ENCODE measurements around the gene IMMP1L. TPM values are rescaled to one million over a fixed set of nuclear protein-coding genes. Genes with fewer than 3 reads are reported as not detected.

The IMMP1L gene
- total RNA-seq, 1 donor from 2014 or later: 37.4 TPM

DNA sequence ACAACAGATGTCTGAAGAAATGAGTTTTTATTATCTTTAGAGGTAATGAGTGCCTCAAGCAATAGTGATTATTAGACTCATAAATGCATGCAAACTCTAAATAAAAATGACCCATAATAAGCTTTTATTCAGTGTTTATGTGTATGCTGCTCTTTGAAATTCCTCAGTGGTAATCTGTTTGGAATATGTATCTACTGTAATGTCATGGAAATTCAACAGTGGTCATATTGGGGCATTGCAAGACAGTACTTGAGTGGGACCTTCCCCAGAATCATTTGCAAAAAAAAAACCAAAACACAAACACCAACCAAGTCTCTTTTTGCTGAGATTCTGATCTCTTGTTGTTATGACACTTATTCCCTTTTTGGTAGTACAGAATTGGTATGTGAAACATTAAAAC is 104.8 kb downstream of the IMMP1L start:
- peaks cover 16% of the 10 kb centered on the region for H3K36me3 Mint-ChIP-seq

DNA sequence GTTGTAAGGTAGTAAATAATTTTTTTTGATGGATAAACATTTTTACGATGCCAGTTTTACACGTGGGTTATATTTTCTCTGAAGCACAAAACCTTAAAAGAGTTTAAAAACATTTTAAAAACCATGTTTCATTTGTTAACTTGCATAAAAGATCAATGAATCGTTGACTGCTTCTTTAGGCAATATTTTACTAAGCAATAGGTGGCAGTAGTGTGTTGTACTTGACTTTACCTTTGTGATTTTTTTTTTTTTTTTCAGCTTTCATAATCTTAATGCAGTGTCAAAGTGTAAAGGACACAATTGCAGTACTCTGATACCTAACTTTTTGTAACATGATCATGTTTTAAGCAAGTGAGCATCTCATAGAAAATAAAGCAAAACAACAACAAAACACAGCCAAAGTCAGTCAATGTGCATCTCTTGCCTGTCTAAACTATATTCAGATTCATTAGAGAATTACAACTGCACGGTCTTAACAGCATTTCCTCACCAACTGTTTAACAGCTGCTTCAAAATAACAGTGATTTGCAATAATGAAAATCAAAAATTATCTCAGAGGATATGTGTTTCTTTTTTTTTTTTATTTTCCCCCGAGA is 112.1 kb downstream of the IMMP1L start:
- no peaks in the 10 kb centered on the region for H3K27me3 Mint-ChIP-seq (ENCODE audit: low read depth)
- DNase-seq (ENCODE audit: low spot score in 2 of 2, unreplicated experiment in 2 of 2): no peak
- H3K9me3 Mint-ChIP-seq: peaks cover 20% of the 10 kb centered on the region
- H3K27ac Mint-ChIP-seq: no peak overlapping the region
- TF ChIP-seq, protein P1, sequence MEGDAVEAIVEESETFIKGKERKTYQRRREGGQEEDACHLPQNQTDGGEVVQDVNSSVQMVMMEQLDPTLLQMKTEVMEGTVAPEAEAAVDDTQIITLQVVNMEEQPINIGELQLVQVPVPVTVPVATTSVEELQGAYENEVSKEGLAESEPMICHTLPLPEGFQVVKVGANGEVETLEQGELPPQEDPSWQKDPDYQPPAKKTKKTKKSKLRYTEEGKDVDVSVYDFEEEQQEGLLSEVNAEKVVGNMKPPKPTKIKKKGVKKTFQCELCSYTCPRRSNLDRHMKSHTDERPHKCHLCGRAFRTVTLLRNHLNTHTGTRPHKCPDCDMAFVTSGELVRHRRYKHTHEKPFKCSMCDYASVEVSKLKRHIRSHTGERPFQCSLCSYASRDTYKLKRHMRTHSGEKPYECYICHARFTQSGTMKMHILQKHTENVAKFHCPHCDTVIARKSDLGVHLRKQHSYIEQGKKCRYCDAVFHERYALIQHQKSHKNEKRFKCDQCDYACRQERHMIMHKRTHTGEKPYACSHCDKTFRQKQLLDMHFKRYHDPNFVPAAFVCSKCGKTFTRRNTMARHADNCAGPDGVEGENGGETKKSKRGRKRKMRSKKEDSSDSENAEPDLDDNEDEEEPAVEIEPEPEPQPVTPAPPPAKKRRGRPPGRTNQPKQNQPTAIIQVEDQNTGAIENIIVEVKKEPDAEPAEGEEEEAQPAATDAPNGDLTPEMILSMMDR (IDR thresholded peaks at IDR 0.05; ENCODE audit: unreplicated experiment): peak; percentile 59
- H3K4me1 Mint-ChIP-seq: no peaks in the 10 kb centered on the region
- H3K4me3 Mint-ChIP-seq: no peak overlapping the region
- peaks cover 20% of the 10 kb centered on the region for H3K36me3 Mint-ChIP-seq

More for the DNA sequence above, 104.8 kb downstream of the IMMP1L start:
- no peak for DNase-seq (ENCODE audit: low spot score in 2 of 2, unreplicated experiment in 2 of 2)
- TF ChIP-seq, protein P1 (IDR thresholded peaks at IDR 0.05; ENCODE audit: unreplicated experiment): no peak
- Mint-ChIP-seq H3K9me3 (peaks cover 11% of the 10 kb centered on the region), H3K4me3 (no peak overlapping the region), H3K27ac (no peak overlapping the region), H3K4me1 (no peaks in the 10 kb centered on the region), H3K27me3 (ENCODE audit: low read depth) (no peaks in the 10 kb centered on the region)

DNA sequence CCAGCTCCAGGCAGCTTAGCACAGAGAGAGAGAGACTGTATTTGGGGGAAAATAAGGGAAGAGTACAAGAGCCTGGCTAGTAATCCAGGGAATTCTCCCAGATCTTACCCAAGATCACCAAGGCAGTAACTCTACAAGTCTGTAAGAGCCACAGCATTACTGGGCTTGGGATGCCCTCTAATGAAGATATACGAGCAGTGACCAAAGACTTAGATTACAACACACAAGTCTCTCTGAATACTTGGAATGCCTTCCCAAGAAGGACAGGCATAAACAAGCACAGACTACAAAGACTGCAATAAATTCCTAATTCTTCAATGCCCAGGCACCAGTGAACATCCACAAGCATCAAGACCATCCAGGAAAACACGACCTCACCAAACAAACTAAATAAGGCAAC is 122.0 kb downstream of the IMMP1L start:
- H3K4me1 Mint-ChIP-seq: peaks cover 9% of the 10 kb centered on the region

DNA sequence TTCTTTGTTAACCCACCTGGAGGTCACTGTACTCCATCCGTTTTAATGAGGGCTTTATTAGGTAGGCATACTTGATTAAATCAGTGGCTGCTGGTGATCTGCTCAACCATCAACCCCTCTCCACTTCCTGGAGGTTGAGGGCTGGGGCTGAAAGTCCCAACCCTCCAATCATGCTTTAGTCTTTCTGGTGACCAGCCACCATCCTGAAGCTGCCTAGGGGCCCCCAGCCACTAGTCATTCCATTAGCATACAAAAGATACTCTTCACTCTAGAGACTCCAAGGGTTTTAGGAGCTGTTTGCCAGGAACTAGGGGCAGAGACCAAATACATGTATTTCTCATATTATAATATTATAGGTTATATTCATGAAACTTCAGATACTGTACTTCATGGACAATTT is 126.3 kb downstream of the IMMP1L start:
- no peak overlapping the region for H3K4me3 Mint-ChIP-seq
- no peaks in the 10 kb centered on the region for H3K27me3 Mint-ChIP-seq (ENCODE audit: low read depth)
- no peak overlapping the region for H3K27ac Mint-ChIP-seq
- TF ChIP-seq, protein P1 (IDR thresholded peaks at IDR 0.05; ENCODE audit: unreplicated experiment): no peak
- H3K9me3 Mint-ChIP-seq: peaks cover 8% of the 10 kb centered on the region
- no peak for DNase-seq (ENCODE audit: low spot score in 2 of 2, unreplicated experiment in 2 of 2)
- H3K4me1 Mint-ChIP-seq: peaks cover 9% of the 10 kb centered on the region
- H3K36me3 Mint-ChIP-seq: peaks cover 17% of the 10 kb centered on the region

More for the DNA sequence above, 122.0 kb downstream of the IMMP1L start:
- Mint-ChIP-seq H3K36me3 (peaks cover 39% of the 10 kb centered on the region), H3K27ac (peak overlapping the region; percentile 87), H3K9me3 (peaks cover 43% of the 10 kb centered on the region), H3K27me3 (ENCODE audit: low read depth) (no peaks in the 10 kb centered on the region), H3K4me3 (no peak overlapping the region)
- TF ChIP-seq, protein P1 (IDR thresholded peaks at IDR 0.05; ENCODE audit: unreplicated experiment): no peak
- DNase-seq (ENCODE audit: low spot score in 2 of 2, unreplicated experiment in 2 of 2): no peak

Other genes with a start within 250 kb of the IMMP1L start
- gene DCDC1, start 139.9 kb downstream of the IMMP1L start, total RNA-seq: 1.2 to 1.7 TPM (median 1.5 TPM) in 3 replicates
- gene DNAJC24, start 139.8 kb downstream of the IMMP1L start, total RNA-seq: 21.6 to 24.4 TPM (median 23.1 TPM) in 3 replicates
- 18.9 to 21.0 TPM (median 19.5 TPM) in 3 replicates for gene ELP4, start 145 bp upstream of the IMMP1L start, total RNA-seq